K562 (cell line): ENCODE results near the gene DNMBP. TPM values are rescaled to one million over a fixed set of nuclear protein-coding genes. Genes with fewer than 3 reads are reported as not detected.

Experiments used
- ATF7 ChIP-seq: fragments of 450-650 bp; IDR thresholded peaks from 2 replicates; pipeline ENCODE4 v1.7.1; 2014; ENCODE audit warnings: mild to moderate bottlenecking, moderate library complexity
- CREB1 ChIP-seq, 2 experiments: sonication (generic) in 1 of 2; formaldehyde crosslinking in 1 of 2; IDR thresholded peaks; 2 replicates each; pipeline versions ENCODE4 v1.6.1 to v1.8.0; 2012 to 2022; ENCODE audit warnings: inconsistent platforms in 1 of 2, mild to moderate bottlenecking in 1 of 2, missing genetic modification reagents in 1 of 2, moderate library complexity in 1 of 2
- CTBP1 ChIP-seq: fragments of 450-650 bp; IDR thresholded peaks from 2 replicates; pipeline ENCODE4 v1.6.1; 2016; ENCODE audit warnings: borderline replicate concordance
- ELK3 ChIP-seq: fragments of 450-650 bp; formaldehyde crosslinking; IDR thresholded peaks from 2 replicates; pipeline ENCODE4 v1.4.0; 2020; ENCODE audit warnings: mild to moderate bottlenecking
- MAFG ChIP-seq: fragments of 450-650 bp; conservative IDR thresholded peaks from 2 replicates; pipeline ENCODE4 v1.6.1; 2016; ENCODE audit warnings: missing genetic modification characterization, missing compliant biosample characterization
- NFIX ChIP-seq: fragments of 250-450 bp; sonication (Bioruptor Pico); IDR thresholded peaks from 2 replicates; pipeline ENCODE4 v1.4.0; 2020; ENCODE audit warnings: low read depth, mild to moderate bottlenecking, moderate library complexity
- PKNOX1 ChIP-seq: fragments of 450-650 bp; IDR thresholded peaks from 2 replicates; pipeline ENCODE4 v1.6.1; 2016
- RCOR1 ChIP-seq, 2 experiments: IDR thresholded peaks; 2 replicates each; pipeline ENCODE4 v1.6.1; 2012; ENCODE audit warnings: low read depth in 2 of 2, low read length in 2 of 2, borderline replicate concordance in 1 of 2, improper control_type of control experiment in 1 of 2
- SREBF1 ChIP-seq: fragments of 150-350 bp; IDR thresholded peaks from 2 replicates; pipeline ENCODE4 v1.6.1; 2014; ENCODE audit warnings: antibody characterized with exemption, low read depth, low read length, borderline replicate concordance
- SRSF9 ChIP-seq: fragments of 200-400 bp; formaldehyde crosslinking; IDR thresholded peaks from 2 replicates; pipeline ENCODE4 v1.6.1; 2017; ENCODE audit warnings: low read depth, low read length, borderline replicate concordance
- ZNF280B ChIP-seq: fragments of 250-450 bp; sonication (Bioruptor Pico); IDR thresholded peaks from 2 replicates; pipeline ENCODE4 v1.5.1; 2021; ENCODE audit warnings: mild to moderate bottlenecking
- polyA plus RNA-seq, 8 experiments: library from polyadenylated mRNA; depleted of rRNA in 4 of 8; stranded (reverse) in 5 of 8; unstranded in 3 of 8; fragments of >200 nt; fragmentation: Nextera tagmentation in 2 of 8; fragmentation: Illumina TruSeq in 1 of 8; extraction: Ambion mirVana in 2 of 8; extraction: Trizol in 1 of 8; gene quantifications; 2 replicates each; pipeline versions ENCODE4 v1.2.1 to v1.2.3, GENCODE V29; 2011 to 2014; ENCODE audit warnings: inconsistent platforms in 1 of 8, missing spikeins in 1 of 8
- total RNA-seq, 7 experiments: library from RNA; depleted of rRNA in 6 of 7; stranded (reverse); fragments of >200 nt in 6 of 7; fragmentation: Illumina TruSeq in 2 of 7; extraction: Trizol in 2 of 7; gene quantifications; 2 replicates each; pipeline versions ENCODE4 v1.2.1 to v1.2.3, GENCODE V29; 2011 to 2021; ENCODE audit warnings: low replicate concordance in 1 of 7
- TF ChIP-seq, protein P1 (sequence below): sonication (generic); formaldehyde crosslinking; IDR thresholded peaks from 2 replicates; pipeline ENCODE4 v1.5.0; 2020; ENCODE audit warnings: missing genetic modification reagents
- TF ChIP-seq, protein P2 (sequence below): sonication (generic); formaldehyde crosslinking; IDR thresholded peaks from 2 replicates; pipeline ENCODE4 v1.8.0; 2022; ENCODE audit warnings: missing genetic modification reagents, mild to moderate bottlenecking, borderline replicate concordance
- TF ChIP-seq, protein P3 (sequence below): fragments of 450-650 bp; conservative IDR thresholded peaks from 2 replicates; pipeline ENCODE4 v1.6.1; 2016; ENCODE audit warnings: missing genetic modification characterization, low read depth, mild to moderate bottlenecking, missing compliant biosample characterization, moderate library complexity
- TF ChIP-seq, protein P4 (sequence below): IDR thresholded peaks from 2 replicates; pipeline ENCODE4 v1.6.1; 2011; ENCODE audit not compliant: insufficient read length; ENCODE audit errors: extremely low read depth
- TF ChIP-seq, protein P5 (sequence below): IDR thresholded peaks from 2 replicates; pipeline ENCODE4 v1.6.1; 2014; ENCODE audit warnings: antibody characterized with exemption

The DNMBP gene
- total and polyA plus RNA-seq, 9 of the 15 experiments (the other 6 are each of a cell fraction or from before 2014, with no cell fraction given): 0.83 to 3.7 (median 2.2) TPM

DNA sequence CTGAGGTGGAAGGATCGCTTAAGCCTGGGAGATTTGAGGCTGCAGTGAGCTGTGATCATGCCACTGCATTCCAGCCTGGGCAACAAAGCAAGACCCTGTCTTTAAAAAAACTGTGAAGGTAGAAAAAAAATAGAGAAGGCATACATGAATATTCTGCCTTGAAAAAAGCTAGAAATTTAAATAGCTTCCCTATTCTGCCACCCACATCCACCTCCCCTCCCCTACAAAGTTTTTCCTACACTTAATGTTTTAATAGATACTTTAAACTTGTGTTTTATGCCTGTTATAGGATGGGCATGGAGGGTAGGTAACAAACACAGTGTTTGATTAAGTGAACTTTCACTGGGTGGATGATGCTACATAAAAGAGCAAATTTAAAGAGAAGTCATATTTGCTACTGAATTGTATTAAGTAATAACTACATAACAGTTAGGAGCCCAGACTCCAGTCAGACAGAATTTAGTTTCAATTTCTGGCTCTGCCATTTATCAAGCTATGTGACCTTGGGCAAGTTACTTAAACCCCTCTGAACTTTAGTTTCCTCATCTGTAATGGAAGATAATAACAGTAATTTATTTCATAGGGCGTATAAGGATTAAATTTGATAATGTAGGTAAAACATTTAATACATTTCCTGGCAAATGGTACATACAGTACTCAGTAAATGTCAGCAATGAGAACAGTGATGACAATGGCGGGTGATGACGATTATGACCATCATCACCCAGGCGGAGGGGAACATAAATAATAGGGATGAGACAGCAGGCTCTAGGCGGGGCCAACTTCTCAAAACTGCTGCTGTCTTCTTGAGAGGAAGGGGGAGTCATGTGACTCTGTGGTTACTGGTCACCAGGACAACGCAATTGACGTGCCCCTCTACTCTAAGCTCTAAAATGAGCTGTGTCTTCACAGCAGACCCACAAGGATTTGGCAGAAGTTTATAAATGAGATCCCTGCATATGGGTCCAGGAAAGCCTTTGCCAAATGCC, 15.8 kb downstream of the DNMBP start (continued):
- peak; percentile 88 for TF ChIP-seq CREB1 (IDR thresholded peaks at IDR 0.05)
- peak; percentile 56 for TF ChIP-seq CREB1 (CRISPR knock-in tag; IDR thresholded peaks at IDR 0.05)
- TF ChIP-seq SRSF9: no peak
- TF ChIP-seq, protein P1, sequence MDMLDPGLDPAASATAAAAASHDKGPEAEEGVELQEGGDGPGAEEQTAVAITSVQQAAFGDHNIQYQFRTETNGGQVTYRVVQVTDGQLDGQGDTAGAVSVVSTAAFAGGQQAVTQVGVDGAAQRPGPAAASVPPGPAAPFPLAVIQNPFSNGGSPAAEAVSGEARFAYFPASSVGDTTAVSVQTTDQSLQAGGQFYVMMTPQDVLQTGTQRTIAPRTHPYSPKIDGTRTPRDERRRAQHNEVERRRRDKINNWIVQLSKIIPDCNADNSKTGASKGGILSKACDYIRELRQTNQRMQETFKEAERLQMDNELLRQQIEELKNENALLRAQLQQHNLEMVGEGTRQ (CRISPR knock-in tag): peak; percentile 85
- TF ChIP-seq RCOR1 (IDR thresholded peaks at IDR 0.05; ENCODE audit: borderline replicate concordance in 1 of 2, low read depth in 2 of 2, low read length in 2 of 2): peak in 1 of 2 experiments; percentile 88; a peak in 2 of 4 replicates
- TF ChIP-seq NFIX (CRISPR knock-in tag): no peak
- peak; percentile 85 for TF ChIP-seq CTBP1
- TF ChIP-seq, protein P2, sequence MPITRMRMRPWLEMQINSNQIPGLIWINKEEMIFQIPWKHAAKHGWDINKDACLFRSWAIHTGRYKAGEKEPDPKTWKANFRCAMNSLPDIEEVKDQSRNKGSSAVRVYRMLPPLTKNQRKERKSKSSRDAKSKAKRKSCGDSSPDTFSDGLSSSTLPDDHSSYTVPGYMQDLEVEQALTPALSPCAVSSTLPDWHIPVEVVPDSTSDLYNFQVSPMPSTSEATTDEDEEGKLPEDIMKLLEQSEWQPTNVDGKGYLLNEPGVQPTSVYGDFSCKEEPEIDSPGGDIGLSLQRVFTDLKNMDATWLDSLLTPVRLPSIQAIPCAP: no peak
- TF ChIP-seq MAFG (tag): 0 out of 2 replicates have a peak, but pooled peaks have one; percentile 19
- no peak for TF ChIP-seq SREBF1
- TF ChIP-seq, protein P3, sequence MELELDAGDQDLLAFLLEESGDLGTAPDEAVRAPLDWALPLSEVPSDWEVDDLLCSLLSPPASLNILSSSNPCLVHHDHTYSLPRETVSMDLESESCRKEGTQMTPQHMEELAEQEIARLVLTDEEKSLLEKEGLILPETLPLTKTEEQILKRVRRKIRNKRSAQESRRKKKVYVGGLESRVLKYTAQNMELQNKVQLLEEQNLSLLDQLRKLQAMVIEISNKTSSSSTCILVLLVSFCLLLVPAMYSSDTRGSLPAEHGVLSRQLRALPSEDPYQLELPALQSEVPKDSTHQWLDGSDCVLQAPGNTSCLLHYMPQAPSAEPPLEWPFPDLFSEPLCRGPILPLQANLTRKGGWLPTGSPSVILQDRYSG: no peak
- peak; percentile 98 for TF ChIP-seq PKNOX1
- TF ChIP-seq, protein P4, sequence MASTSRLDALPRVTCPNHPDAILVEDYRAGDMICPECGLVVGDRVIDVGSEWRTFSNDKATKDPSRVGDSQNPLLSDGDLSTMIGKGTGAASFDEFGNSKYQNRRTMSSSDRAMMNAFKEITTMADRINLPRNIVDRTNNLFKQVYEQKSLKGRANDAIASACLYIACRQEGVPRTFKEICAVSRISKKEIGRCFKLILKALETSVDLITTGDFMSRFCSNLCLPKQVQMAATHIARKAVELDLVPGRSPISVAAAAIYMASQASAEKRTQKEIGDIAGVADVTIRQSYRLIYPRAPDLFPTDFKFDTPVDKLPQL: no peak
- no peak for TF ChIP-seq ELK3
- TF ChIP-seq, protein P5, sequence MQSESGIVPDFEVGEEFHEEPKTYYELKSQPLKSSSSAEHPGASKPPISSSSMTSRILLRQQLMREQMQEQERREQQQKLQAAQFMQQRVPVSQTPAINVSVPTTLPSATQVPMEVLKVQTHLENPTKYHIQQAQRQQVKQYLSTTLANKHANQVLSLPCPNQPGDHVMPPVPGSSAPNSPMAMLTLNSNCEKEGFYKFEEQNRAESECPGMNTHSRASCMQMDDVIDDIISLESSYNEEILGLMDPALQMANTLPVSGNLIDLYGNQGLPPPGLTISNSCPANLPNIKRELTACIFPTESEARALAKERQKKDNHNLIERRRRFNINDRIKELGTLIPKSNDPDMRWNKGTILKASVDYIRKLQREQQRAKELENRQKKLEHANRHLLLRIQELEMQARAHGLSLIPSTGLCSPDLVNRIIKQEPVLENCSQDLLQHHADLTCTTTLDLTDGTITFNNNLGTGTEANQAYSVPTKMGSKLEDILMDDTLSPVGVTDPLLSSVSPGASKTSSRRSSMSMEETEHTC: 0 out of 2 replicates have a peak, but pooled peaks have one; percentile 43
- TF ChIP-seq ZNF280B (CRISPR knock-in tag): no peak
- TF ChIP-seq ATF7: peak; percentile 59
